ENCODE measurements around the gene MESD. TPM values are rescaled to one million over a fixed set of nuclear protein-coding genes. Genes with fewer than 3 reads are reported as not detected.

The MESD gene
- total RNA-seq, 1 donor from 2014 or later = 12.5 TPM

DNA sequence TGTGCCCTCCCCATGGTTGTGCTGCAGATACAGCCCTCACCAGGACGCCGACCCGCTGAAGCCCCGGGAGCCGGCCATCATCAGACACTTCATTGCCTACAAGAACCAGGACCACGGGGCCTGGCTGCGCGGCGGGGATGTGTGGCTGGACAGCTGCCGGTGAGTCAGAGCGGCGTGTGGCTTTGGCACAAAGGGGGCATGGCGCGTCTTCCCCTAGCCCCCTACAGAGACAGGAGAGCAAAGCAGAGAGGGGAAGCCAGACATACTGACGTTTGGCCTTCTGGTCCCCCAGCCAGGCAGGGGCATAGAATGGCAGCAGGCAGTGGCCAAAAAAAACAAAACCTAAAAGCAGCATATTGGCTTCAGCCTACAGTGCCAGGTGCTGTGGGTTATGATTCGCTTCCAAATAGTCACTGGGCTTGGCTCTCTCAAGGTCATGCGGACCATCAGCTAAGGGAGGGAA lies 64.0 kb downstream of the MESD start:
- intact Hi-C loops (cut with DNase I) = no loop called here
- DNase-seq (ENCODE audit: low spot score) = no peak

DNA sequence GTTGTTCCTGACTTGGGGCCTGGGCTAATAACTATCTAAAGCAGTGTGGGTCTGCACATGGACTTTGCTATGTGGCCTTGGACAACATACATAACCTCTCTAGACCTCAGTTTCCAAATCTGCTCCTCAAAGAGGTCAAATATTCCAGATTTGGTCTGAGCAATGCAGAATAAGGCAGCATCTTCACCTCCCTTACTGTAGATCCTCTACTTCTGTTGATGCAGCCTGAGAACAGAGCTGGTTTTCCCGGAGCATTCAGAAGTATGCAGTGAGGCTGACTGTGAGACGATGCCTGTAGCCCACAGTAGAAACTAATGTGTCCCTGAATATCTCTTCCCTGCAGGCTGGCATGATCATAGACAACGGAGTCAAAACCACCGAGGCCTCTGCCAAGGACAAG lies 65.3 kb downstream of the MESD start:
- intact Hi-C loops (cut with DNase I) = no loop called here

DNA sequence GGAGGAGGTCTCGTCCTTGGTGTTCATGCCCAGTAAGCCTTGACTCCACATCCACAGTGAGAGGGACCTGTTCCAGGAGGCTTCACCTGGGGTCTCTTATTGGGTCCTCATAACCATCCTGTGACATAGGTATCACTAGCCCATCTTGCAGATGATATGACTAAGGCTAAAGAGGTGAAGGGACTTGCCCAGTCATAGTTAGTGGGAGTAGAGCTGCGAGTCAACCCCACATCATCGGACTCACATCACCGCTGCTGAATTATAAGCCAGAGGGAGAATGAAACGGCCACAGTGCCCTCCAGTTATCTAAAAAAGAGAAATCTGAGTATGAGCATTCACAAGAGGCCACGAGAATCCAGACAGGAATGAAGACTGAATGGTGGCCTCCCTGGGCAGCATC lies 66.0 kb downstream of the MESD start:
- DNase-seq (ENCODE audit: low spot score) = no peak
- intact Hi-C loops (cut with DNase I) = no loop called here

More for the DNA sequence above, 65.3 kb downstream of the MESD start:
- DNase-seq (ENCODE audit: low spot score) = no peak

DNA sequence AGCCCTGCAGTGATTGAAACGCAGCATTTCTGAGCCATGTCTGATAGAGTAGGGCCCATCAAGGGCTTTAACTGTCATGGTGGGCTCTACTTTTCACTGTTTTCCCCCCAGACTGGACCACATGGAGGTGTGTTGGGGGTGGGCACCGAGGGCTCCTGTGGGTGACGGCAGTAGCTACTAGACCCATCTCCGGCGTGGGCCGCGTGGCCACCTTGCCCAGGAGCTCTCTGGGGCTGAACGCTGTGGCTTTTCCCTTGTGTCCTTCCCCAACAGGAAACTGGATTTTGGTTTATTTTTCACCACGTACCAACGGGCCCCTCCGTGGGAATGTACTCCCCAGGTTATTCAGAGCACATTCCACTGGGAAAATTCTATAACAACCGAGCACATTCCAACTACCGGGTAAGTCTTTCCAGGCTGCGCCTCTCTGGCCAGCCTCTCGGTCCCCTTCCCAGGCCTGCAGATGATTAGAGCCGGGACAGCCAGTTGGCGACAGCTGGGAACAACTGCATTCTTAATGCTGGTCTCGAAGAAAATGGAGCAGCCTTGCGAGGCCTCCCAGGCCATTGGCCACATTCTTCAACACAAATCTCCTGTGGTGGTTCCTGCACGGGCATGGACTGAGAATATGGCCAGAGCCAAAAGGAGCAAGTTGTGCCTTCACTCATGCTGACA lies 67.7 kb downstream of the MESD start:
- DNase-seq (ENCODE audit: low spot score) = no peak
- intact Hi-C loops (cut with DNase I) = no loop called here

DNA sequence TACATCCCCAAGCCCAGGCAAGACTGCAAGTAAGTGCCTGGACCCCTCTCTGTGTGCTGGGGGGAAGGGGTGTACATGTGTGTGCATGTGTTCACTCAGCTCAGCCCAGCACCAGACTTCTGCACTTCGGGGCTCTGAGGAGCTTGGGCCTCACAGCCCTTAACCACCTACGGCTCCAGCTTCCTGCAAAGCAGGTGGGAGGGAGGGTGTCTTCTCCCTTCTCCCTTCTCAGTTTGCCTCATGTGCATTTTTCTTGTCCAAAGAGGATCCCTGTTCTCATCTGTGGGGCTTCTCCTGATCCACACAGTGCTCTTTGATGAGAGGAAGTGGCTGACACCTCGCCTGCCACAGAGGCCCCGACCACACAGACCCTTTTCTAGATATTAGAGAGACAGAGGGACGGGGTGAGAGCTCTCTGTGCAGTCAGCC lies 69.3 kb downstream of the MESD start:
- intact Hi-C loops (cut with DNase I) = no loop called here
- no peak for DNase-seq (ENCODE audit: low spot score)

DNA sequence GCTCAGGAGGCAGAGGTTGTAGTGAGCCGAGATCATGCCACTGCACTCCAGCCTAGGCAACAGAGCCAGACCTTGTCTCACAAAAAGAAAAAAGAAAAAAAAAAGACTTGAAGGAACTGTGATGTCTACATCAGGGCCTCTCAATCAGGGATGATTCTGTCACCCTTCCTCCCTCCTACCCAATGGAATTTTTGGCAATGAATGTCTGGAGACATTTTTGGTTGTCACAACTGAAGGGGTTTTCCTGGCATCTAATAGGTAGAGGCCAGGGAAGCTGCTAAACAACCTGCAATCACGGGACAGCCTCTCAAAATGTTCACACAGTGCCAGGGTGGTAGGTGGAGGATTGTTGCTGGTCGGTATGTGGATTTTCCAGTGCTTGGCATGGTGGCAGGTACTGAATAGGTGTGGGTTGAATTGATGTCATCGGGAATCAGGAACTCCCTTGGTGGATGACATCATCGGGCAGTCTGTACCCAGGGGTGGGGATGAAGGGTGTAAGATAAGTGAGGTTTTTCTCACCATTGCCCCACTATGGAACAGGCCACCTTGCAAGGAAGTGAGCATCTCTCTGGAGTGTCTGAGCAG lies 71.3 kb downstream of the MESD start:
- intact Hi-C loops (cut with DNase I) = no loop called here
- DNase-seq (ENCODE audit: low spot score) = no peak

DNA sequence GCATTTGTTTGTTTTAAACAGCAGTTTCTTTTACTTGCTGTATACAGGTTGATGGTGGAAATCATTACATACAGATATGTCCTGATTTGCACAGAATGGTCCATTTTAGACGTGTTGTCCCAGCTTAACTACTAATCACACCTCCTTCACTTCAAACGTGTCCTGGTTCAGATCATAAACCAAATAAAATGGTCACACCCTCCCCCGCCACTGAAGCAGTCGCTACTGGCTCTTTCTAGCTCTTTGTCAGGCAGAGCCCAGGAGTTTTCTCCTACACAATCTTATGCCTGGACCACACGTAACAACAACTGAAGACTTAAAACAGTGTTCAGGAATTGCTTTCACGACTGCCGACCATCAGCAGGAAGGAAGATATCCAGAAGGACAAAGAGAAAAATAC lies 73.6 kb downstream of the MESD start:
- no peak for DNase-seq (ENCODE audit: low spot score)
- intact Hi-C loops (cut with DNase I) = no loop called here

DNA sequence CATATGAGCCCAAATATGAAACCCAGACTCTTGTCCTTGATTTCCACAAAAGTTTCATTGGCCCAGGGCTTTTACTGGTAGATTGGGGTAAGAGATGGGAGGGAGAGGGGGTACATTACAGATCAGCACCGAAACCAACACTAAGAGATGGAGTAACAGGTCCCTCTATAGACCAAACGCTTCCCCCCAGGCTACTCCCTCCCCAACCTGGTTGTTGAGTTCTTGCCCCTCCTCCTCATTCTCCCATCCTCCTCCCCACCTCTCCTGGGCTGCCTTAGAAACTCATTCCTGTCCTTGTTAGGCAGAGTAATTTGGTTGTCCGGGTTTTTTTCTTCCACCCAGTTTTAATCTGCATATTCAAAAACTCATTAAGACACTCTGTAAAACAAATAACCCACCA lies 74.1 kb downstream of the MESD start:
- no peak for DNase-seq (ENCODE audit: low spot score)
- intact Hi-C loops (cut with DNase I) = no loop called here

DNA sequence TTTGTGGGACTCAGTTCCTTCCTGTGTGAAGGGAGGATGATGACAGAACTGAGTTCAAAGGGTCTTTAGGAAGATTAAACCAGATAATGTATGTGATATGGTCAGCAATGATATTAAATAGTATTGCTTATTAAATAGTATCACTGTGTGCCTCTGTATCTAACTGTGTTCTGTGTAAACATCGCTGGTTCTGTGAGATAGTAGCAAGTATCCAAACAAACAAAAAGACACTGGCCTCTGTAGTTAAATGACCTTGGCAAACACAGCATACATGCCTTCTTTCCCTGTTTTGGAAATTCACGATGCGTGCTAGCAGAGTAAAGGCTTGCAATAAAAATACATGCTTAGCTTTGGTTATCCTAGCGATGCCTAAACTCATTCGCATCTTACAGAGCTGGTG lies 76.1 kb downstream of the MESD start:
- no peak for DNase-seq (ENCODE audit: low spot score)
- intact Hi-C loops (cut with DNase I) = no loop called here

DNA sequence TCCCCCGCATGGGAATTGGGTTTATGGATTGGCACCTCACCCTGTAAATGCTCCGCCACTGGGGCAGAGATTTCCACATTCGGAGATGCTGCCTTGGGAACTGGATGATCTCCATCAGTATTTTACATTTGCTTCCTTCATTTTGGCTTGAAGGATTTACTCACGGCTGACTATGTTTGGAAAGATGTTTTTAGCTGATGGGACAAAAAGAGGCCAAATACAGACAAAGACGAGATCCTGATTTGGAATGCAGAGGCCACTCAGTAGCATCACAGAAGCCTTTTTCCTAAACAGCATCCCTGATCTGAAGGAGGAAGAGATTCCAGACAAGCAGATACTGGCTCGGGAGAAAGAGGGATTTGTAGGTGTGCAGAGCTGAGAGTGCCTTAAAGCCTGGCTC lies 76.9 kb downstream of the MESD start:
- no peak for DNase-seq (ENCODE audit: low spot score)
- intact Hi-C loops (cut with DNase I) = no loop called here

DNA sequence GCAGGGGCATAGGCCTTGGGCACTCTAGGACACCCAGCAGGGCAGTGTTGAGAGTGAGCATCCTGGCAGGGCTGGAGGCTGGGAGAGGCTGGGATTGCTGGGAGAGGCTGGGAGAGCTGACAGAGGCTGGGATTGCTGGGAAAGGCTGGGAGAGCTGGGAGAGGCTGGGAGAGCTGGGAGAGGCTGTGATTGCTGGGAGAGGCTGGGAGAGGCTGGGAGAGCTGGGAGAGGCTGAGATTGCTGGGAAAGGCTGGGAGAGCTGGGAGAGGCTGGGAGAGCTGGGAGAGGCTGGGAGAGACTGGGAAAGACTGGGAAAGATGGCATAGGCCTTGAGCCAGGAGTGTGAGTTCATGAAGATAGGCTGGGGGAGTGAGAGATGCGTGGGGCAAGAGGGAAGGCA lies 77.8 kb downstream of the MESD start:
- no peak for DNase-seq (ENCODE audit: low spot score)
- intact Hi-C loops (cut with DNase I) = no loop called here

DNA sequence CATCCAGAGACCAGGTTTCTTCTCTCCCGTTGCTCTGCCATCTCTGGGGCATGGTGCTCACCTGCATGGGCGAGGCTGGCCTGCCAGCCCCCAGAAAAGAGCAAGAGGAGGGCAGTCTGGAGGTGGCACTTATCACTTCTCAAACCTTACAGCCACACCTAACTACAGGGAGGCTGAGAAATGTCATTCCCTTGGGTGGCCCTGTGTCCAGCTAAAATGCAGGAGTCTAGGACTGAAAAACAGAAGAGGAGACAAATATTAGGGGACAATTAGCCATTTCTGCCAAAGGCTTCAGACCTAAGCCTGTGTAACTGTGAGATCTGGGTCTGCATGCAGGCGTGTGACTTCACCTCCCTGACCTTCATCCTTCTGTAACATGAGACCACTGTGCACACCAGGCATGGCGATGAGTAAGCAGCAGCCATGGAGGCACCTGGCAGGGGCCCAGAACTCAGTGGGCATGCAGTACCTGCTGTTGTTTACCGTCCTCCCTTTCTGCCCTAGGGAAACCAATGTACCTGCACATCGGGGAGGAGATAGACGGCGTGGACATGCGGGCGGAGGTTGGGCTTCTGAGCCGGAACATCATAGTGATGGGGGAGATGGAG lies 83.4 kb downstream of the MESD start:
- no peak for DNase-seq (ENCODE audit: low spot score)
- intact Hi-C loops (cut with DNase I) = no loop called here

DNA sequence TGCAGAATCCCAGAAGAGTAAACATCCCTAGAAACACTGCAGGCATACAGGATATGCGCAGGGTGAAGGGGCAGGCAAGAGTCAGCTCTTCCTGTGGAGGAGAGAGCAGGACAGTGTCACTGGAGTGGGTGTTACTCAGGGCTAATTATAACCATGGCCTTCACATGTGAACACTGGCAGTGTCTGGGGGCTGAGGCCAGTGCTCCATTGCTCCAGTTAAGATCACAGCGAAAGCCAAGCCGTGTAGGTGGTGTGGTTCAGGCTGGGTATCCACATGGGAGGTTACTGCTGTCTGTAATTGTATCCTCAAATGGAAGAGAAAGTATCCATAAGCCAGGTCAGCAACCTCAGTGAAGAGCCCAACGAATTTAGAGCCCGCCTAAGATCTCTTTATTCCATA lies 84.6 kb downstream of the MESD start:
- intact Hi-C loops (cut with DNase I) = no loop called here
- no peak for DNase-seq (ENCODE audit: low spot score)

DNA sequence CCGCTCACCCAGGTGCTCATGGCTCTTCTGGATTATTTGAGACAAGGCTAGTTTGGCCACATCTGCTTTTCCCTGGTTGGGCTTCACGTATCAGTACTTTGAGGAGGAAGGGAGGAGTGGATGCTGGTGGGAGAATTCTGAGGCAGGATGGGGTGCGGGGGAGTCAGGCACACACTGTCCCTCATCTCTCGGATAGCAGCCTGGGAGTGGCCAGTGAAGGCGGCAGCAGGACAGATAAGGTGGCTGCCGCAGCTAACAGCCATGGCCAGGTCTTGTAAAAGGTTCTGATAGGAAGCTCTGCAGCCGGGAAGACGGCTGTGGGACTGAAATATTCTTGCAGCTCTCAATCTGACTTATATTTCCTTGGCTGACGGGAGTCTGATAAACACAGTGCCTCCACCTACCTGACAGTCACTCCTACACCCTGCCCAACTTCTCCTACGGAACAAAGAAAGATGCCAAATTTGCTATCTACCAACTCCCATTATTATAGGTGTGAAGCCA lies 87.3 kb downstream of the MESD start:
- intact Hi-C loops (cut with DNase I) = no loop called here
- DNase-seq (ENCODE audit: low spot score) = no peak

DNA sequence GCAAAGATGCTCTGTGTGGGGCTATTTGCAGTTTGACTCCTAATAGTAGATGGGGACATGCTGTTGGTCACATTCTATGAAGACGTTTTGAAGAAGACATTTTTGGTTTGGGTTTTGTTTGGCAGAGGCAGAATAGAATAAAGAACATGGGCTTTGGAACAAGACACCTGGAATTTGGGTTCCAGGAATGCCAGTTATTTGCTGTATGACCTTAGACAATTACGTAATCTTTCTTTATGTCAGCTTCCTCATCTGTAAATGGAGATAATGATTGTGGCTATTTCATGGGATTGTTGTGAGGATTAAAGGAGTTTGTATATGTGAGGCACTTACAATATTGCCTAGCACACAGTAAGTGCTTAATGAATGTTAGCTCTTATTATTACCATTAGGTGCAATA lies 91.6 kb downstream of the MESD start:
- DNase-seq (ENCODE audit: low spot score) = no peak
- intact Hi-C loops (cut with DNase I) = loop anchor here (5.0 kb wide), 1 partner anchor 34 kb away; no protein-coding TSS in a partner anchor

Small RNA genes lying within 50 kb of the gene (microRNA-seq; reads per million reads assigned to microRNA genes)
- gene MIR4514 = not detected

Other genes with a start within 250 kb of the MESD start
- 0.46 TPM for gene CEMIP, start 210.4 kb downstream of the MESD start, total RNA-seq
- 7.3 TPM for gene TLNRD1, start 11.1 kb upstream of the MESD start, total RNA-seq
- gene CFAP161, start 144.5 kb upstream of the MESD start, total RNA-seq = 1.7 TPM
- 2.5 TPM for gene IL16, start 207.1 kb upstream of the MESD start, total RNA-seq

All from cardiac septum (tissue), 1 donor.